Effector memory CD8-positive, alpha-beta T cell (primary cell): ENCODE data around the gene DNMBP.
"Not testable (repeated sequence)": the region's sequence is repeated elsewhere in the genome, so short reads cannot be mapped to it uniquely, and the experiment has no call there.

ENCODE experiments used
- ATAC-seq: fragments of 150-1000 bp; cut with Tn5 transposase; replicated peaks from 2 replicates; pipeline ENCODE4 v1.10.0; 2021; ENCODE audit warnings: mild to moderate bottlenecking, moderate library complexity
- DNase-seq, 3 experiments: peaks; one replicate each; pipeline ENCODE4 v3.0.0; 2021
- H3K27ac Mint-ChIP-seq, 2 donors: one replicate each; pipeline ENCODE4 v1.8.0; 2022; ENCODE audit warnings: mild to moderate bottlenecking in 2 of 2, mixed read lengths in 2 of 2, moderate library complexity in 2 of 2
- H3K27me3 Mint-ChIP-seq, 2 donors: one replicate each; pipeline ENCODE4 v1.8.0; 2022; ENCODE audit warnings: mixed read lengths in 2 of 2
- H3K36me3 Mint-ChIP-seq: one replicate; pipeline ENCODE4 v1.8.0; 2022; ENCODE audit warnings: mild to moderate bottlenecking, moderate library complexity, mixed read lengths; ENCODE audit not compliant: insufficient read depth
- H3K4me1 Mint-ChIP-seq, 2 donors: one replicate each; pipeline ENCODE4 v1.8.0; 2022; ENCODE audit warnings: low read depth in 2 of 2, mixed read lengths in 2 of 2
- H3K4me3 Mint-ChIP-seq, 2 donors: one replicate each; pipeline ENCODE4 v1.8.0; 2022; ENCODE audit warnings: mild to moderate bottlenecking in 2 of 2, mixed read lengths in 2 of 2, moderate library complexity in 2 of 2
- H3K9me3 Mint-ChIP-seq, 2 donors: one replicate each; pipeline ENCODE4 v1.8.0; 2022; ENCODE audit warnings: mixed read lengths in 2 of 2

The DNMBP gene

GRCh38 chr10:99841746-99842145, 168.0 kb downstream of the DNMBP start:
- H3K27ac Mint-ChIP-seq, result no peak overlapping the region
- H3K4me3 Mint-ChIP-seq, result no peak overlapping the region
- H3K9me3 Mint-ChIP-seq, result no peaks in the 10 kb centered on the region
- H3K4me1 Mint-ChIP-seq, result peaks cover 5 to 9% of the 10 kb centered on the region in 2 donors
- no peaks in the 10 kb centered on the region for H3K27me3 Mint-ChIP-seq
- no peak for DNase-seq
- H3K36me3 Mint-ChIP-seq, result no peaks in the 10 kb centered on the region
- no peak for ATAC-seq

- H3K4me3 Mint-ChIP-seq, H3K27ac Mint-ChIP-seq, ATAC-seq, H3K4me1 Mint-ChIP-seq, H3K36me3 Mint-ChIP-seq, H3K9me3 Mint-ChIP-seq, H3K27me3 Mint-ChIP-seq, DNase-seq: not testable (repeated sequence)
These were observed 168.9 kb downstream of the DNMBP start for GRCh38 chr10:99840859-99841258.

DNA sequence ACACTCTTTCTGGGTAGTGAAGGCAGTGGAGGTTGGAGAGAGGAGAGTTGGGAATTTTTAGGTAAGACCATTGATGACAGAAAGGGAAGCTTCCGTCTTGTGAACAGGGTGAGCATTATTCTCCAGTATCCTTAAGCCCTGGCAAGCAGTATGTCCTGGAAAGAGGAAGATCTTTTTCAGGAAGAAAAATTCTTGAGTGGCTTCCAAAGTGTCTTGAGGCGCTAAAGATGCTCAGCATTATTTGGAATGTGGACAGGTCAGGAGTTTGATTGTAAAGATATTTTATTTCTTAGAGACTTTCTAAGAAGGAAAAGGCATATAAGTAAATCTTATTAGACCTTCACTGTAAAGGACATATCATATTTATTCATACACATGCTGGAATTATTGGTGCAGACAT, 173.0 kb downstream of the DNMBP start:
- DNase-seq (no peak), ATAC-seq (no peak)
- no peaks in the 10 kb centered on the region for H3K27me3 Mint-ChIP-seq
- H3K4me3 Mint-ChIP-seq, result no peak overlapping the region
- H3K36me3 Mint-ChIP-seq, result peaks cover 2% of the 10 kb centered on the region
- H3K27ac Mint-ChIP-seq, result no peak overlapping the region
- H3K9me3 Mint-ChIP-seq, result no peaks in the 10 kb centered on the region
- H3K4me1 Mint-ChIP-seq, result no peaks in the 10 kb centered on the region

DNA sequence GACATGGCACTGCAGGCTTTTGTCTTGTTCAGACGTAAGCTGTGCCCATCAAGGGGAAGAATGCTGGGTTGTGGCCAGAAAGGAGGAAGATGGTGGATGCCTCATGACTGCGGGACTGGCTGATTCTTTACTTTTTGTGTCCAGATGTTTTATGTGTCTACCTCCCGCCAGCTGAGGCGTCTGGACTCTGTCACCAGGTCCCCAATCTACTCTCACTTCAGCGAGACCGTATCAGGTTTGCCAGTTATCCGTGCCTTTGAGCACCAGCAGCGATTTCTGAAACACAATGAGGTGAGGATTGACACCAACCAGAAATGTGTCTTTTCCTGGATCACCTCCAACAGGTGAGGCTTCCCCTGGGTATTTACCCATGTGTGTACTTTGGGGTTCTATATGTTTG, 173.8 kb downstream of the DNMBP start:
- DNase-seq (no peak), ATAC-seq (no peak)
- no peaks in the 10 kb centered on the region for H3K27me3 Mint-ChIP-seq
- no peaks in the 10 kb centered on the region for H3K9me3 Mint-ChIP-seq
- no peaks in the 10 kb centered on the region for H3K4me1 Mint-ChIP-seq
- peaks cover 2% of the 10 kb centered on the region for H3K36me3 Mint-ChIP-seq
- no peak overlapping the region for H3K4me3 Mint-ChIP-seq
- H3K27ac Mint-ChIP-seq, result no peak overlapping the region

- H3K36me3 Mint-ChIP-seq, result peaks cover 2% of the 10 kb centered on the region
- H3K27ac Mint-ChIP-seq, result no peak overlapping the region
These were observed 175.3 kb downstream of the DNMBP start for GRCh38 chr10:99834410-99834809.

GRCh38 chr10:99832439-99832838, 177.3 kb downstream of the DNMBP start:
- ATAC-seq, result no peak
- no peak overlapping the region for H3K27ac Mint-ChIP-seq

More at GRCh38 chr10:99834410-99834809, 175.3 kb downstream of the DNMBP start:
- ATAC-seq (no peak), DNase-seq (no peak)
- no peak overlapping the region for H3K4me3 Mint-ChIP-seq
- no peaks in the 10 kb centered on the region for H3K4me1 Mint-ChIP-seq
- no peaks in the 10 kb centered on the region for H3K9me3 Mint-ChIP-seq
- no peaks in the 10 kb centered on the region for H3K27me3 Mint-ChIP-seq

DNA sequence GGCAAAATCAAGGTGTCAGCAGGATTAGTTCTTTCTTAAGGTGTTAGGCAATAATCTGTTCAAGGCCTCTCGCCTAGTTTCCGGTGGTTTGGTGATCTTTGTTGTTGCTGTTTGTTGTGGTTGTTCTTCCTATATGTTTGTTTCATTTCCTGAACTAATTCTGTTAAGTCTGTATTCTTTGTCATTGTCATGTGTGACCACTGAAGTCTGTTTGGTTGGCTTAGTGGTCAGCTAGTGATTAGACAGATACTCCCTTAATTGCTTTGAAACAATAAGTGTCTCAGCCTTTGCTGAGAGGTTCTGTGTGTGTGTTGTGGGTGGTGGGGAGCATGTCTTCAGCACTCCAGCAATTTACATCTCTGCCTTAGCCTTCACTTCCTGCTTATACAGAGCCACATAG, 181.3 kb downstream of the DNMBP start:
- H3K27ac Mint-ChIP-seq, result peak overlapping the region; percentile 36 to 66
- peaks cover 8 to 11% of the 10 kb centered on the region in 2 donors for H3K4me1 Mint-ChIP-seq
- ATAC-seq, result peak; percentile 58
- DNase-seq, result no peak
- no peaks in the 10 kb centered on the region for H3K27me3 Mint-ChIP-seq
- H3K9me3 Mint-ChIP-seq, result peaks cover 5 to 10% of the 10 kb centered on the region in 2 donors
- H3K4me3 Mint-ChIP-seq, result peak overlapping the region in 1 of 2 donors; percentile 21
- H3K36me3 Mint-ChIP-seq, result peaks cover 2% of the 10 kb centered on the region

More at GRCh38 chr10:99832439-99832838, 177.3 kb downstream of the DNMBP start:
- no peaks in the 10 kb centered on the region for H3K27me3 Mint-ChIP-seq
- H3K9me3 Mint-ChIP-seq, result peaks cover 5 to 10% of the 10 kb centered on the region in 2 donors
- H3K4me3 Mint-ChIP-seq, result no peak overlapping the region
- DNase-seq, result no peak
- peaks cover 2% of the 10 kb centered on the region for H3K36me3 Mint-ChIP-seq
- peaks cover 8 to 11% of the 10 kb centered on the region in 2 donors for H3K4me1 Mint-ChIP-seq

DNA sequence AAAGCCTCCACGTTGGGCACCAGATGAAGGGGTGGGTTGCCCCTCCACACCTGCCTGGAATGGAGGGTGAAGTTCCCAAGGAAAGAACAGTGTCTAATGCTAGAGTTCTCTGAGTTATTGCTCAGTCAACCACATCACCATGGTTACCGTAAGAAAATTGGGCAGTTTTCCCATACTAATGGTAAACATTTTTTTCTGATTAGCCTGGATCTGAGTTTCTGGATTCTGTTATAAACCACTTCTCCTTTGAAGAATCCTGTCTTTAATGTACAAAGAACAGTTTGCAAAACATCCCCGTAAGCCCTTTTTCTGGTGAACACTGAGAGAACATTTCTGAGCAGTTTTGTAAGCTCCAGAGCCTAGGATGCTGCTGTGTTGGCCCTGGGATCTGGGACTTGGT, 181.8 kb downstream of the DNMBP start:
- H3K9me3 Mint-ChIP-seq, result peaks cover 5 to 10% of the 10 kb centered on the region in 2 donors
- DNase-seq, result no peak
- H3K4me1 Mint-ChIP-seq, result peaks cover 8 to 11% of the 10 kb centered on the region in 2 donors
- H3K36me3 Mint-ChIP-seq, result peaks cover 2% of the 10 kb centered on the region
- H3K4me3 Mint-ChIP-seq, result no peak overlapping the region
- no peak for ATAC-seq
- no peaks in the 10 kb centered on the region for H3K27me3 Mint-ChIP-seq
- H3K27ac Mint-ChIP-seq, result peak overlapping the region; percentile 36 to 66
